ENCODE data around the gene SYNGR1. TPM values are rescaled to one million over a fixed set of nuclear protein-coding genes. Genes with fewer than 3 reads are reported as not detected.
"Not testable (repeated sequence)": the region's sequence is repeated elsewhere in the genome, so short reads cannot be mapped to it uniquely, and the experiment has no call there.

The SYNGR1 gene
- polyA plus RNA-seq, 3 donors = 18.0 to 54.9 (median 39.6) TPM

DNA sequence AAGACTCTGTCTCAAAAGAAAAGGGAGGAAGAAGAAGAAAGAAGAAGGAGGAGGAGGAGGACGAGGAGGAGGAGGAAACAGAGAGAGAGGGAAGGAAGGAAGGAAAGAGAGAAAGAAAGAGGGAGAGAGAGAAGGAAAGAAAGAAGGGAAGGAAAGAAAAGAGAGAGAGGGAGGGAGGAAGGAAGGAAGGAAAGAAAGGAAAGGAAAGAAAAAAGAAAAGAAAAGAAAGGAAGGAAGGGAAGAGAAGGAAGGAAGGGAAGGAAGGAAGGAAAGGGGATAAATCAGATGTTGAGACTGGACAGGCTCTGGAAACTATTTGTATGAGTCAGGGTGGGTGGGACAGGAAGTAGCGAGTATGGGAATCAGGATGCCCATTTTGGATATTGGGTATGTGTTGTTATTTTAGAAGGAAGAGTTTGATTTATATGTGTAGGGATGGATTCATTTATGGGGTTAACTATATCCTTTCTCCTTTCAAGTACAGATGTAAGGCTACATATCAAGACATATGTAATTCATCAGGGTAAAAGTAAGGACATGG is 24.3 kb upstream of the SYNGR1 start:
- intact Hi-C loops (cut with micrococcal nuclease) = loop anchor here in 1 of 2 donors (10.0 kb wide), 1 partner anchor 451 kb away; the partner anchor contains the start of gene CBX6
- H3K36me3 ChIP-seq (replicated peaks in 1 of 2; ENCODE audit: control insufficient read depth in 1 of 2, insufficient read depth in 2 of 2, low read length in 2 of 2) = no peaks in the 10 kb centered on the region
- WGBS (ENCODE audit: insufficient coverage) = 45% methylated on average over 1 of the region's 2 CpGs

DNA sequence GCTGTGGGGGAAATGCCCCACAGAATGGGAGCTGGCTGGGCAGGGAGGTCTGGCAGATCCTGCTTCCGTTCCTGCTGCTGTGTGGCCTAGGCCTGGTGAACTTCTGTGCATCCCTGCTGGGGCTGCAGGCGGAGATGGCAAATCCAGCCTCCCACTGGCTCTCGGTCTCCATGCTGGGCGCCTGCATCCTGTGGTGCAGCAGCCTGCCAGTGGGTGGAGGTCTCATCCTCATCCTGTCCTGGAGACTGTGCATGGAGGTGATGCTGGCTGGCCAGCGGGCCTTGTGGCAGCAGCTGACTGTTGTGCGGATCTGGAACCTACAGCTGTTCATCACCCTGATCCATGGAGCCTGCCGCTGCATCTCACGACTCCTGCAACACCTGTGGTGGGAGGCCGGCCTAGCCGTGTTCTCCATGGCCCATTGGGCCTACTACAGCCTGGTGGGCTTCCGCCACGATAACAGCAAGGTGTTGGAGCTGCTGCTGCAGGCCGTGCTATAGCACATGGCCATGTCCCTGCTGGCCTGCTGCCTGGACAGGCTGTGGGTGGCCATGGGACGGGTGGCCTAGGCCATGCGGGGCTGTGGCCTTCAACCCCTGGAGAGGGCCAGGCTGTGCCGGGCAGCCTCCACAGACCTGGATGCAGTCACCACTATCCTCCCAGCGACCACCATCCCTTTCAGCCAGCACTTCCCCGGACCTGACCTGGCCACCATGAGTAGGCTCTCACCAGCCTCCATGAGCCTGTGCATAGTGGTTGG is 21.6 kb upstream of the SYNGR1 start:
- H3K4me1 Mint-ChIP-seq = peaks cover 40% of the 10 kb centered on the region
- no peaks in the 10 kb centered on the region for H3K36me3 ChIP-seq (replicated peaks in 1 of 2; ENCODE audit: control insufficient read depth in 1 of 2, insufficient read depth in 2 of 2, low read length in 2 of 2)
- peaks cover 0 to 5% (median 0%) of the 10 kb centered on the region in 3 donors for H3K27me3 Mint-ChIP-seq (ENCODE audit: low read depth in 3 of 3)
- no peak overlapping the region for H3K4me3 Mint-ChIP-seq
- peak overlapping the region; percentile 28 for H3K9ac ChIP-seq (ENCODE audit: insufficient read depth, low read length, poor library complexity, severe bottlenecking)
- H3K9me3 ChIP-seq (replicated peaks in 1 of 2; ENCODE audit: control insufficient read depth in 1 of 2, insufficient read depth in 1 of 2, low read length in 2 of 2) = no peaks in the 10 kb centered on the region
- peak overlapping the region in 1 of 3 experiments; percentile 43 for H3K4me3 ChIP-seq (replicated peaks in 1 of 3; ENCODE audit: low read depth in 2 of 3, low read length in 3 of 3)
- peaks cover 41 to 44% of the 10 kb centered on the region in 2 donors for H3K4me1 ChIP-seq (ENCODE audit: control insufficient read depth in 1 of 2, insufficient read depth in 2 of 2, low read length in 2 of 2)
- TF ChIP-seq, protein P1, sequence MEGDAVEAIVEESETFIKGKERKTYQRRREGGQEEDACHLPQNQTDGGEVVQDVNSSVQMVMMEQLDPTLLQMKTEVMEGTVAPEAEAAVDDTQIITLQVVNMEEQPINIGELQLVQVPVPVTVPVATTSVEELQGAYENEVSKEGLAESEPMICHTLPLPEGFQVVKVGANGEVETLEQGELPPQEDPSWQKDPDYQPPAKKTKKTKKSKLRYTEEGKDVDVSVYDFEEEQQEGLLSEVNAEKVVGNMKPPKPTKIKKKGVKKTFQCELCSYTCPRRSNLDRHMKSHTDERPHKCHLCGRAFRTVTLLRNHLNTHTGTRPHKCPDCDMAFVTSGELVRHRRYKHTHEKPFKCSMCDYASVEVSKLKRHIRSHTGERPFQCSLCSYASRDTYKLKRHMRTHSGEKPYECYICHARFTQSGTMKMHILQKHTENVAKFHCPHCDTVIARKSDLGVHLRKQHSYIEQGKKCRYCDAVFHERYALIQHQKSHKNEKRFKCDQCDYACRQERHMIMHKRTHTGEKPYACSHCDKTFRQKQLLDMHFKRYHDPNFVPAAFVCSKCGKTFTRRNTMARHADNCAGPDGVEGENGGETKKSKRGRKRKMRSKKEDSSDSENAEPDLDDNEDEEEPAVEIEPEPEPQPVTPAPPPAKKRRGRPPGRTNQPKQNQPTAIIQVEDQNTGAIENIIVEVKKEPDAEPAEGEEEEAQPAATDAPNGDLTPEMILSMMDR (IDR thresholded peaks at IDR 0.05) = no peak
- no peaks in the 10 kb centered on the region for H4K20me1 ChIP-seq (ENCODE audit: insufficient read depth, low read length)
- no peaks in the 10 kb centered on the region for H3K79me2 ChIP-seq (ENCODE audit: insufficient read depth, low read length)
- intact Hi-C loops (cut with micrococcal nuclease) = loop anchor here in 1 of 2 donors (10.0 kb wide), 1 partner anchor 453 kb away; the partner anchor contains the start of gene CBX6
- H3K9me3 Mint-ChIP-seq = peaks cover 0 to 5% (median 0%) of the 10 kb centered on the region in 7 donors
- WGBS (ENCODE audit: insufficient coverage) = 93% methylated on average over 15 of the region's 18 CpGs
- no peaks in the 10 kb centered on the region for H3K36me3 Mint-ChIP-seq
- H2AFZ ChIP-seq (ENCODE audit: insufficient read depth, low read depth, low read length, poor library complexity, severe bottlenecking) = no peak overlapping the region
- peak overlapping the region; percentile 51 to 90 (median 84) for H3K27ac Mint-ChIP-seq
- no peak overlapping the region for H3K4me2 ChIP-seq (replicated peaks; ENCODE audit: extremely low read depth, low read length, poor library complexity, severe bottlenecking)
- H3K27me3 ChIP-seq (ENCODE audit: control insufficient read depth in 2 of 2, insufficient read depth in 2 of 2, low read length in 2 of 2) = no peaks in the 10 kb centered on the region
- no peak for DNase-seq
- peak overlapping the region; percentile 4 to 78 for H3K27ac ChIP-seq (ENCODE audit: low read depth in 1 of 2, low read length in 2 of 2)

More for the DNA sequence above, 24.3 kb upstream of the SYNGR1 start:
- Mint-ChIP-seq H3K4me3 (no peak overlapping the region), H3K27ac (no peak overlapping the region), H3K9me3 (peaks cover 0 to 5% (median 0%) of the 10 kb centered on the region in 7 donors), H3K36me3 (no peaks in the 10 kb centered on the region), H3K27me3 (ENCODE audit: low read depth in 3 of 3) (peaks cover 0 to 5% (median 3%) of the 10 kb centered on the region in 3 donors), H3K4me1 (peaks cover 22% of the 10 kb centered on the region)
- DNase-seq = no peak
- Histone ChIP-seq H3K4me2 (replicated peaks; ENCODE audit: extremely low read depth, low read length, poor library complexity, severe bottlenecking) (no peak overlapping the region), H4K20me1 (ENCODE audit: insufficient read depth, low read length) (no peaks in the 10 kb centered on the region), H3K27ac (ENCODE audit: low read depth in 1 of 2, low read length in 2 of 2) (no peak overlapping the region), H3K4me1 (ENCODE audit: control insufficient read depth in 1 of 2, insufficient read depth in 2 of 2, low read length in 2 of 2) (peaks cover 22 to 25% of the 10 kb centered on the region in 2 donors), H2AFZ (ENCODE audit: insufficient read depth, low read depth, low read length, poor library complexity, severe bottlenecking) (no peak overlapping the region), H3K27me3 (ENCODE audit: control insufficient read depth in 2 of 2, insufficient read depth in 2 of 2, low read length in 2 of 2) (no peaks in the 10 kb centered on the region), H3K9ac (ENCODE audit: insufficient read depth, low read length, poor library complexity, severe bottlenecking) (no peak overlapping the region), H3K4me3 (replicated peaks in 1 of 3; ENCODE audit: low read depth in 2 of 3, low read length in 3 of 3) (no peak overlapping the region), H3K79me2 (ENCODE audit: insufficient read depth, low read length) (no peaks in the 10 kb centered on the region), H3K9me3 (replicated peaks in 1 of 2; ENCODE audit: control insufficient read depth in 1 of 2, insufficient read depth in 1 of 2, low read length in 2 of 2) (no peaks in the 10 kb centered on the region)
- TF ChIP-seq, protein P1 (IDR thresholded peaks at IDR 0.05) = no peak

DNA sequence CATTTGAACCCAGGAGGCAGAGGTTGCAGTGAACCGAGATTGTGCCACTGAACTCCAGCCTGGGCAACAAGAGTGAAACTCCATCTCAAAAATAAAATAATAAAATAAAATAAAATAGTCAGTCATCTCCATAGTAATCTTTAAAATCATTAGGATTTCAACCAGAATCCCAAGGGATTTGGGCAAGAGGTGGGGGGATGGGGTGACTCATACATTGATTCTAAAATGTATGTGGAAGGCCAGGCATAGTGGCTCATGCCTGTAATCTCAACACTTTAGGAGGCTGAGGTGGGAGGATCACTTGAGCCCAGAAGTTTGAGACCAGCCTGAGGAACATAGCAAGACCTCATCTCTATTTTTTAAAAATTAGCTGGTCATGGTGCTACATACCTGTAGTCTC is 19.2 kb upstream of the SYNGR1 start:
- H3K9me3 Mint-ChIP-seq; H3K27ac ChIP-seq (ENCODE audit: low read depth in 1 of 2, low read length in 2 of 2); H3K4me2 ChIP-seq (replicated peaks; ENCODE audit: extremely low read depth, low read length, poor library complexity, severe bottlenecking); H3K9me3 ChIP-seq (replicated peaks in 1 of 2; ENCODE audit: control insufficient read depth in 1 of 2, insufficient read depth in 1 of 2, low read length in 2 of 2); H3K27ac Mint-ChIP-seq; H3K36me3 ChIP-seq (replicated peaks in 1 of 2; ENCODE audit: control insufficient read depth in 1 of 2, insufficient read depth in 2 of 2, low read length in 2 of 2); H2AFZ ChIP-seq (ENCODE audit: insufficient read depth, low read depth, low read length, poor library complexity, severe bottlenecking); H3K4me3 ChIP-seq (replicated peaks in 1 of 3; ENCODE audit: low read depth in 2 of 3, low read length in 3 of 3); H3K27me3 Mint-ChIP-seq (ENCODE audit: low read depth in 3 of 3); H3K4me3 Mint-ChIP-seq; DNase-seq; H4K20me1 ChIP-seq (ENCODE audit: insufficient read depth, low read length); H3K79me2 ChIP-seq (ENCODE audit: insufficient read depth, low read length); H3K36me3 Mint-ChIP-seq; intact Hi-C loops (cut with micrococcal nuclease); H3K9ac ChIP-seq (ENCODE audit: insufficient read depth, low read length, poor library complexity, severe bottlenecking); H3K27me3 ChIP-seq (ENCODE audit: control insufficient read depth in 2 of 2, insufficient read depth in 2 of 2, low read length in 2 of 2): not testable (repeated sequence)
- WGBS (ENCODE audit: insufficient coverage) = no CpG with 5 or more reads among the region's 1 CpG
- peaks cover 41 to 44% of the 10 kb centered on the region in 2 donors for H3K4me1 ChIP-seq (ENCODE audit: control insufficient read depth in 1 of 2, insufficient read depth in 2 of 2, low read length in 2 of 2)
- peaks cover 38% of the 10 kb centered on the region for H3K4me1 Mint-ChIP-seq

Measured in CD14-positive monocyte (primary cell).